OCI-LY1 (cell line): ENCODE measurements around the gene DYNC1I1.

Experiments used
- CTCF ChIP-seq: fragments of 200-600 bp; sonication (generic), shearing (Covaris generic); IDR thresholded peaks from 2 replicates; pipeline ENCODE4 v1.5.1; 2017; ENCODE audit warnings: mild to moderate bottlenecking, antibody characterized with exemption, low read length, moderate library complexity, mixed read lengths
- EZH2 ChIP-seq: fragments of 200-600 bp; sonication (generic), shearing (Covaris generic); IDR thresholded peaks from 2 replicates; pipeline ENCODE4 v1.8.0; 2017; ENCODE audit warnings: borderline replicate concordance, mixed run types, mild to moderate bottlenecking, antibody characterized with exemption, low read length, moderate library complexity, mixed read lengths

- TF ChIP-seq CTCF: no peak
- no peak for TF ChIP-seq EZH2
Measured at GRCh38 chr7:95950698-95951097, 178.3 kb downstream of the DYNC1I1 start.
